Smooth muscle cell (in vitro differentiated cells): ENCODE data around the gene EXOSC9. TPM values are rescaled to one million over a fixed set of nuclear protein-coding genes. Genes with fewer than 3 reads are reported as not detected.

ENCODE experiments used
- DNase-seq: peaks from one replicate; lab custom pipeline; 2025; ENCODE audit not compliant: unreplicated experiment; lab: John Stamatoyannopoulos, UW
- H2AFZ ChIP-seq: fragments of 200-600 bp; sonication (generic); 2 replicates; pipeline ENCODE4 v1.6.0; 2016; ENCODE audit warnings: antibody characterized with exemption, low read depth, mild to moderate bottlenecking
- H3F3A ChIP-seq: fragments of 200-600 bp; sonication (generic); 2 replicates; pipeline ENCODE4 v1.6.0; 2017; ENCODE audit warnings: antibody characterized with exemption, low read depth
- H3K27ac ChIP-seq: fragments of 200-600 bp; sonication (generic); 2 replicates; pipeline ENCODE4 v1.5.1; 2016; ENCODE audit warnings: low read depth, mild to moderate bottlenecking
- H3K27me3 ChIP-seq: fragments of 200-600 bp; sonication (generic); 2 replicates; pipeline ENCODE4 v1.6.1; 2016; ENCODE audit warnings: low read depth, mild to moderate bottlenecking
- H3K36me3 ChIP-seq: fragments of 200-600 bp; sonication (generic); 2 replicates; pipeline ENCODE4 v1.5.1; 2016; ENCODE audit warnings: low read depth
- H3K4me1 ChIP-seq: fragments of 200-600 bp; sonication (generic); 2 replicates; pipeline ENCODE4 v1.5.1; 2016; ENCODE audit warnings: low read depth
- H3K4me2 ChIP-seq: fragments of 200-600 bp; sonication (generic); 2 replicates; pipeline ENCODE4 v1.6.0; 2016; ENCODE audit warnings: mild to moderate bottlenecking
- H3K4me3 ChIP-seq: fragments of 200-600 bp; sonication (generic); 2 replicates; pipeline ENCODE4 v1.5.1; 2016; ENCODE audit warnings: mild to moderate bottlenecking
- H3K79me2 ChIP-seq: fragments of 200-600 bp; sonication (generic); 2 replicates; pipeline ENCODE4 v1.6.0; 2016; ENCODE audit warnings: low read depth, mild to moderate bottlenecking
- H3K9ac ChIP-seq: fragments of 200-600 bp; sonication (generic); 2 replicates; pipeline ENCODE4 v1.6.0; 2016; ENCODE audit warnings: low read depth
- H3K9me3 ChIP-seq: fragments of 200-600 bp; sonication (generic); replicated peaks from 2 replicates; pipeline ENCODE4 v1.5.1; 2016; ENCODE audit warnings: low read depth
- H4K20me1 ChIP-seq: fragments of 200-600 bp; sonication (generic); 2 replicates; pipeline ENCODE4 v1.6.0; 2016; ENCODE audit warnings: low read depth
- CTCF ChIP-seq: fragments of 200-600 bp; sonication (generic); IDR thresholded peaks from 2 replicates; pipeline ENCODE4 v1.5.1; 2017; ENCODE audit warnings: borderline replicate concordance, mild to moderate bottlenecking, antibody characterized with exemption; ENCODE audit not compliant: insufficient read depth, poor library complexity, severe bottlenecking
- WGBS: methylation state at CpG from one replicate; pipeline ENCODE4 v1.1.7; 2016; ENCODE audit warnings: low lambda C conversion rate; 5-methylcytosine and 5-hydroxymethylcytosine counted together
- polyA plus RNA-seq: library from polyadenylated mRNA; unstranded; fragments of >200 nt; fragmentation: Nextera tagmentation; extraction: Ambion mirVana; gene quantifications from 2 replicates; pipeline ENCODE4 v1.2.1, GENCODE V29; 2016
- total RNA-seq: library from RNA; depleted of rRNA; stranded (reverse); fragments of >200 nt; gene quantifications from 2 replicates; pipeline ENCODE4 v1.2.3, GENCODE V29; 2014

Gene EXOSC9
- total and polyA plus RNA-seq, 2 experiments from 2014 or later, result 31.8 to 45.1 TPM

- Histone ChIP-seq H3K27ac (no peak overlapping the region), H3K4me1 (no peaks in the 10 kb centered on the region), H3K9me3 (no peaks in the 10 kb centered on the region), H3F3A (no peaks in the 10 kb centered on the region), H3K4me3 (no peak overlapping the region), H3K4me2 (no peak overlapping the region), H3K27me3 (peaks cover 18% of the 10 kb centered on the region), H3K9ac (no peak overlapping the region), H2AFZ (no peak overlapping the region), H3K79me2 (no peaks in the 10 kb centered on the region), H3K36me3 (no peaks in the 10 kb centered on the region), H4K20me1 (no peaks in the 10 kb centered on the region)
- DNase-seq, result no peak
- 92% methylated on average over 2 of the region's 2 CpGs for WGBS
- no peak for TF ChIP-seq CTCF
Observed at GRCh38 chr4:121786221-121786620, 14.9 kb upstream of the EXOSC9 start.

DNA sequence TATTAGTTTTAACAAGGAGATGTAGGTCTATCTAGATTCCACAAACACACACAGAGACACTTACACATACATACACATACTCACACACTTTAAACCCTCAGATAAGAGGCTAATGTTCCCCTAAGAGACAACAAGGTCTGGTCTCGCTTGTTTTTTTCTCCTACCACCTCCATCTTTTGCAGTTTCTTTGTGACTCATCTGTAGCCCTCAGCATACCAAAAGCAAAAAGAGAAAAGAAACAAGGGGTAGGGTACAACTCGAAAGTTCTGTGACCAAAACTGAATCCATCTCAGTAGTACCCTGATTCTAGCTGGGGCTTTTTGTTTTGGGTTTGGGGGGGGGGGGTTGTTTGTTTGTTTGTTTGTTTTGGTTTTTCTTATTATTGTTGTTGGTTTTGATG is 12.2 kb upstream of the EXOSC9 start:
- Histone ChIP-seq H3K4me2 (no peak overlapping the region), H3K4me1 (no peaks in the 10 kb centered on the region)
- 74% methylated on average over 2 of the region's 2 CpGs for WGBS

GRCh38 chr4:121789455-121789854 is 11.7 kb upstream of the EXOSC9 start:
- Histone ChIP-seq H4K20me1 (no peaks in the 10 kb centered on the region), H3K36me3 (no peaks in the 10 kb centered on the region), H3F3A (no peaks in the 10 kb centered on the region), H2AFZ (no peak overlapping the region), H3K4me1 (no peaks in the 10 kb centered on the region), H3K9ac (no peak overlapping the region), H3K79me2 (no peaks in the 10 kb centered on the region), H3K4me2 (no peak overlapping the region), H3K4me3 (no peak overlapping the region), H3K27me3 (peaks cover 8% of the 10 kb centered on the region), H3K9me3 (no peaks in the 10 kb centered on the region), H3K27ac (no peak overlapping the region)
- no peak for TF ChIP-seq CTCF
- no peak for DNase-seq
- 89% methylated on average over 1 of the region's 1 CpG for WGBS

More for the DNA sequence above, 12.2 kb upstream of the EXOSC9 start:
- TF ChIP-seq CTCF, result no peak
- Histone ChIP-seq H4K20me1 (no peaks in the 10 kb centered on the region), H2AFZ (no peak overlapping the region), H3K36me3 (no peaks in the 10 kb centered on the region), H3K9ac (no peak overlapping the region), H3F3A (no peaks in the 10 kb centered on the region), H3K4me3 (no peak overlapping the region), H3K27ac (no peak overlapping the region), H3K79me2 (no peaks in the 10 kb centered on the region), H3K27me3 (peaks cover 8% of the 10 kb centered on the region), H3K9me3 (no peaks in the 10 kb centered on the region)
- no peak for DNase-seq
